Ectodermal cell (in vitro differentiated cells): ENCODE results near the gene TMPRSS13.
"Not testable (repeated sequence)": the region's sequence is repeated elsewhere in the genome, so short reads cannot be mapped to it uniquely, and the experiment has no call there.

ENCODE experiments used
- H3K27ac ChIP-seq: 2 replicates; pipeline ENCODE4 v1.7.0; 2013; ENCODE audit warnings: mild to moderate bottlenecking, low read depth, low read length; ENCODE audit not compliant: insufficient read depth, poor library complexity, severe bottlenecking
- H3K27me3 ChIP-seq: 2 replicates; pipeline ENCODE4 v1.7.0; 2013; ENCODE audit warnings: mild to moderate bottlenecking, low read length; ENCODE audit not compliant: insufficient read depth, control insufficient read depth, poor library complexity, severe bottlenecking
- H3K36me3 ChIP-seq: one replicate; pipeline ENCODE4 v1.7.0; 2013; ENCODE audit warnings: low read length; ENCODE audit not compliant: control insufficient read depth, insufficient read depth
- H3K4me1 ChIP-seq: one replicate; pipeline ENCODE4 v1.7.0; 2013; ENCODE audit warnings: low read length; ENCODE audit not compliant: control insufficient read depth, insufficient read depth
- H3K4me3 ChIP-seq: 2 replicates; pipeline ENCODE4 v1.7.0; 2013; ENCODE audit warnings: low read depth, low read length, control low read depth; ENCODE audit not compliant: insufficient read depth
- H3K9me3 ChIP-seq: 2 replicates; pipeline ENCODE4 v1.7.0; 2013; ENCODE audit warnings: mild to moderate bottlenecking, low read length, moderate library complexity; ENCODE audit not compliant: control insufficient read depth
- WGBS, 2 experiments: methylation state at CpG; one replicate each; pipeline ENCODE4 v1.1.7; 2013; ENCODE audit warnings: missing lambda C conversion rate in 2 of 2; 5-methylcytosine and 5-hydroxymethylcytosine counted together

The TMPRSS13 gene

DNA sequence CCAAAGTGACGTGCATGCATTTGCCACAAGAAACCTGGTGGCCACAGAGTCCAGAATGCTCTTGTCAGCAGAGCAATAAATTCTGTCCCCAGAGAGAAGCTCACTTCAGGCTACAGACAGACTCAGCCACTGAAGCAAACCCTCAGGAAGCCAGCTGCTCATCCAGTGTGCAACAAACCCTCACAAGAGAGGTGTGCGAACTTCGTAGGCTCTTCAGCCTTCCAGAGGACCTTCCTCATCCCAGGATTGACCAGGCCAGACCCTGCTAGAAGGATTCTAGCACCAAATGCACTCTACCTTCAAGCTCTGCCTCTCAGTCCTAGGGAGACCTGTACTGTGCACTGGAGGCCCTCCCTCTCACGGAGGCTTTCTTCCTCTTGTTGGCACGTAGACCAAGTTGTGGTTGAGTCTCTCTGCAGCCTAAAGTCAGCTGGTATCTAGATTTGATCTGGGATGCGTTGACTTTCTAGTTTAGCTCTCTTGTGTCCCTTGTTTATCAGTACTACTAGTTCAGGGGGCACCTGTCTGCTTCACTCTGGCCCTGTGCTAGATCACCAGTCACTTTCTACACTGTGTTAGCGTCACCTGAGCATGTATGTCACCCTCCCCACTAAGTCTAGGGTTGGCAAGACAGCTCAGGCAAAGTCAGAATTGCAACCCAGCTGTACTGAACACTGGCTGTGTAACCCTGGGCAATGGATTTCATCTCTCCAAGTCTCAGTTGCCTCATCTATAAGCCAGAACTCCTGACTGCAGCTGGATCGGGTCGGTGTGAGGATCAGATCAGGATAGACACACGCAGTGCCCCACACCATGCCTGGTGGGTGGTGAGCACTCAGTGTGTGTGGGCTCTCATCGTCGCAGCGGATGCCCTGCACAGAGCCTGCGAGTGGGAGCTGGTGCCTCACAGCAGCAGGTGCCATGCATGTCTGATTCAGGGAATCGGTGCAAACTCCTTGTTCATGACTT, 22.1 kb upstream of the TMPRSS13 start:
- H3K27me3 ChIP-seq = no peaks in the 10 kb centered on the region
- H3K9me3 ChIP-seq = no peaks in the 10 kb centered on the region
- no peaks in the 10 kb centered on the region for H3K4me1 ChIP-seq
- no peak overlapping the region for H3K4me3 ChIP-seq
- H3K27ac ChIP-seq = no peak overlapping the region
- H3K36me3 ChIP-seq = no peaks in the 10 kb centered on the region
- WGBS, 2 experiments = 93% methylated on average over 15 of the region's 15 CpGs

DNA sequence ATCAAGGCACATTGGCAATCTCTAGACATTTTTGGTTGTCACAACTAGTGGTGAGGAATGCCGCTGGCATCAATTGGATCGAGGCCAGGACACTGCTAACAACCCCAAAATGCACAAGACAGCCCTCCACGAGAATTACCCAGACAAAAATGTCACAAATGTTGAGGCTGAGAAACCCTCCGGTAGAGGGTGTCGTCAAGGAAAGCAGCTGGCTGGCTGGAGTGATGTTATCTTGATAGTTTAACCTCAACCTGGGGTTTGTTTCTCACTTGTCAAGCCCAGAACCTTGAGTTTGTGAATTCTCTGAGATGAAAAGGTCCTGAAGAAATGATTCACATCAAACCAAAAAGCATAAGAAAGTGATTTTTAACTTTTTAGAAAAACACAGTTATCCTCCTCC, 21.1 kb upstream of the TMPRSS13 start:
- WGBS, 2 experiments = 72 to 82% methylated on average over 5 of the region's 5 CpGs
- no peaks in the 10 kb centered on the region for H3K36me3 ChIP-seq
- H3K27ac ChIP-seq = no peak overlapping the region
- H3K4me3 ChIP-seq = no peak overlapping the region
- H3K4me1 ChIP-seq = no peaks in the 10 kb centered on the region
- no peaks in the 10 kb centered on the region for H3K9me3 ChIP-seq
- no peaks in the 10 kb centered on the region for H3K27me3 ChIP-seq

DNA sequence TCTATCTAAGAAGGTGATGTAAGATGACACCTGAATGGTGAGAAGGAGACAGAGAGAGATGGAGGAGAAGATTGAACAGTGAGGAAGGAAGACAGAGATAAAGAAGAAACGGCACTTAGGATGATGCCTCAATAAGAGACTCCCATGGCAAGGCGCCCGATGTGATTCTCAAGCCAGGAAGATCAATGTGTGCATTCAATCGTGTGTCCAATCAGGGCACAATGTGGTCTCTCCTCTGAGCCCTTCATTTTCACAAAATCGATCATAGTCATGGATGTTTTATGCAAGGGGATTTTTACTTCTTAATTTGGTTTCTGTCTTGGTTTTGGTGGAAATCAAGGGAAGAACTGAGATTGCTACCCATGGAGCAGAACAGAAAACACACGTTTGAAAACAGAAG, 19.9 kb upstream of the TMPRSS13 start:
- H3K4me3 ChIP-seq = no peak overlapping the region
- H3K27me3 ChIP-seq = no peaks in the 10 kb centered on the region
- 93% methylated on average over 6 of the region's 6 CpGs for WGBS, 2 experiments
- H3K9me3 ChIP-seq = no peaks in the 10 kb centered on the region
- H3K36me3 ChIP-seq = no peaks in the 10 kb centered on the region
- no peaks in the 10 kb centered on the region for H3K4me1 ChIP-seq
- no peak overlapping the region for H3K27ac ChIP-seq

DNA sequence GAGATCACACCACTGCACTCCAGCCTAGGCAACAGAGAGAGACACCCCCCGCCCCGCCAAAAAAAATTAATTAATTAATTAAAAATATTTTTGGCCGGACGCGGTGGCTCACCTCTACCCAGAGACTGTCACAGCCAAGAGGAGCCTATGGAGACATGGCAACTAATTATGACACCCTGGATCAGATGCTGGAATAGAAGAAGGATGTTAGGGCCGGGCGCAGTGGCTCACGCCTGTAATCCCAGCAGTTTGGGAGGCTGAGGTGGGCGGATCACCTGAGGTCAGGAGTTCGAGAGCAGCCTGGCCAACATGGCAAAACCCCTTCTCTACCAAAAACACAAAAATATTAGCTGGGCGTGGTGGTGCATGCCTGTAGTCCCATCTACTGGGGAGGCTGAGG, 19.3 kb upstream of the TMPRSS13 start:
- H3K4me3 ChIP-seq, H3K4me1 ChIP-seq, H3K9me3 ChIP-seq, H3K27me3 ChIP-seq, H3K27ac ChIP-seq, H3K36me3 ChIP-seq: not testable (repeated sequence)
- WGBS, 2 experiments = 91 to 97% methylated on average over 9 to 10 of the region's 11 CpGs

DNA sequence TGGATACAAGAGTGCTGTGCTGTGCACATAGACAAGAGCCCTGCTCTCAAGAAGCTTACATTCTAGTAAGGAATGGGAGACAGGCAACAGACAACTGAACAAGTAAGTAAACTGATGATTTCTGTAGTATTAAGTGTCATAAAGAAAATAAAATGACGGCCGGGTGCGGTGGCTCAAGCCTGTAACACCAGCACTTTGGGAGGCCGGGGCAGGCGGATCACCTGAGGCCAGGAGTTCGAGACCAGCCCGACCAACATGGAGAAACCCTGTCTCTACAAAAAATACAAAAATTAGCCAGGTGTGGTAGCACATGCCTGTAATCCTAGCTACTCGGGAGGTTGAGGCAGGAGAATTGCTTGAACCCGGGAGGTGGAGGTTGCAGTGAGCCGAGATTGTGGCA, 18.5 kb upstream of the TMPRSS13 start:
- H3K4me3 ChIP-seq = not testable (repeated sequence)

DNA sequence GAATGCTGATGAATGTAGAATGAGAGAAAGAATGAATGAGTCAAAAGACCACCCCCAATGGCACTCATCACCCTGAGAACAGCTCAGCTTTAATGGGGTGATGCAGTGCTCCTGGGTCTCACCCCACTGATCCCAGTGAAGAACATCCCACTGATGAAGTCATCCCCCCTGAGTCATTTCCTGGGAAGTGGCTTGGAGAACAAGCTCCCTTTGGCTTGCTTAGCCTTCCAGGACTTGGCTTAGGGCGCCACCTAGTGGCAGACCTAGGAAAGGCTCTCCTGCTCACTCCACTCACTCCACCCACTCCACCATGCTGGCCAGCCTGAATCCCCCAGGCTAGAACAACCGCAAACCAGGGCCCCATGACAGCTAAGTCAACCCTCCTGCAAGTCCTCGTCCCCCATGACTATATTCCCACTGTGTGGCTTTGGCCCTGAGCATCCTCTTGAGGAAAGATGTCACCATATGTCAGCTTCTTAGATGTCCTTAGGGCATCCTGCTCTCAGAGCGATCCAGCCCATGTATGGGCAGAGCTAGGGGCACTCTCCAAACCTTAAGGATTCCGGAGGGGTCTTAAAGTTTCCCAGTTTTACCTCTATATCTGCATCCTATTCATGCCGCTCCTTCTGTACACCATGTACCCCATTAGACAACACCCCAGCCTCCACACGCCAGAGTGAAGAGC, 17.8 kb upstream of the TMPRSS13 start:
- Histone ChIP-seq H3K27ac (no peak overlapping the region), H3K36me3 (no peaks in the 10 kb centered on the region), H3K4me3 (no peak overlapping the region), H3K9me3 (no peaks in the 10 kb centered on the region), H3K4me1 (no peaks in the 10 kb centered on the region), H3K27me3 (no peaks in the 10 kb centered on the region)
- 54 to 56% methylated on average over 7 of the region's 7 CpGs for WGBS, 2 experiments

More for the DNA sequence above, 18.5 kb upstream of the TMPRSS13 start:
- not testable (repeated sequence) for H3K4me1 ChIP-seq, H3K9me3 ChIP-seq, H3K27ac ChIP-seq, H3K36me3 ChIP-seq, H3K27me3 ChIP-seq
- WGBS, 2 experiments = 92 to 94% methylated on average over 9 to 10 of the region's 10 CpGs

DNA sequence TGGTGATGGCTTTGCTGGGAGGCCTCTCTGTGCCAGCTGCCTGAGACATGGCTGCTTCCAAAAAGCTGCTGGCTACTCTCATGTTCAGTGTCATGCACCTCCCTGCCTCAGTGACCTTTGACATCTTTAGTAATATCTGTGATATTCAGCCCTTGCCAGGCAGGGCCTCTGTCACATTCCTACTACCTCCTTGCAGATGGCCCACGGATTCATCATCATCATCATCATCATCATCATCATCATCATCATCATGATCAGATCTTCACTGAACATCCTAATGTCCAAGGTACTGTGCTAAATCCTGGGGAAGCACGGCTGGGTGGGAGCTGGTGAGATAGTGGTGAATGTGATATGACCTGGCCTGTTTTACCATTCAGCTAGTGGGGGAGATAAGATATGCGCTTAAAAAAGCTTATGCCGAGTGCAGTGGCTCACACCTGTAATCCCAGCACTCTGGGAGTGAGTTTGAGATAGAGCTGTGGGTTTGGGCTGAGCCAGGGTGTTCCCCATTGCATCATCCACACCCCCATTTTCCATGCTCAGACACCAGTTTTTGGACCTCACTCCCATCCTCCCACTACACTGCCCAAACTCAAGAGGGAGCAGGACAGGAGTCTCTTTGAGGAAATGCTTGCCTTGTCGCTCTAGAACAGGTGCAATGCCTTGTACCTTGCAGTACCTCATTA, 17.1 kb upstream of the TMPRSS13 start:
- H3K27me3 ChIP-seq = no peaks in the 10 kb centered on the region
- H3K27ac ChIP-seq = no peak overlapping the region
- no peaks in the 10 kb centered on the region for H3K4me1 ChIP-seq
- no peaks in the 10 kb centered on the region for H3K9me3 ChIP-seq
- no peaks in the 10 kb centered on the region for H3K36me3 ChIP-seq
- 85 to 87% methylated on average over 5 of the region's 5 CpGs for WGBS, 2 experiments
- H3K4me3 ChIP-seq = no peak overlapping the region

DNA sequence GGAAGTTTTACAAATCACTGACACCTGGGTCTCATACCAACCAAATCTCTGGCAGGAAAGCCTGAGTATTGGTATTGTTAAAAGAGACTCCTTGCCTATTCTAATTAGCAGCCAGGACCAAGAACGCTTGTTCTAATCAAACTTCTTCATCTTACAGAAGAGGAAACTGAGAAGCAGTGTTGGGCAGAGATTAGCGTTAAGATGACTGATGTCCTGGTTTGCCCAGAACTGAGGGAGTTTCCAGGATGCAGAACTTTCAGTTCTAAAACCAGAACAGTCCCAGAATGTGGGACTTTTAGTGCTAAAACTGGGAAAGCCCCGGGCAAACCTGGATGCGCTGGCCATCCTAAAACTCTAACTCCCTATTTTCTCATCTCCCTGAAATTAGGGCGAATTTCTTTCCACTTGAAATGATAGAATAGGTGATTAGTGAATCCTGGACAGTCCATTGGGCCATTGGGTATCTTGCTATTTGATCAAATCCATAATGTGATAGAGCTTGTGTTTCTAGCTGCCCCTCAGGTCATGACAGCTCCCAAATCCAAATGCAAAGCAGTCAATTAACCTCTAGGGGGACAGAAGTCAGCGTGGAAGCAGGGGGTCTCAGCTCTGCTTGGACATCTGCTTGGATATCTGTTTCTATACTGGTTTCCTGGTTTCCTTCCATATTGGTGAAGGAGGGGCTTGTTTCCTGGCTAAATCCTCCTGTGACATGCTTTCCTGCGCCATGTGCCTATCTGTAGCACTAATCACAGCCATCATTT, 16.0 kb upstream of the TMPRSS13 start:
- no peaks in the 10 kb centered on the region for H3K27me3 ChIP-seq
- no peak overlapping the region for H3K27ac ChIP-seq
- no peaks in the 10 kb centered on the region for H3K9me3 ChIP-seq
- 66 to 81% methylated on average over 6 to 7 of the region's 7 CpGs for WGBS, 2 experiments
- no peak overlapping the region for H3K4me3 ChIP-seq
- no peaks in the 10 kb centered on the region for H3K36me3 ChIP-seq
- no peaks in the 10 kb centered on the region for H3K4me1 ChIP-seq

DNA sequence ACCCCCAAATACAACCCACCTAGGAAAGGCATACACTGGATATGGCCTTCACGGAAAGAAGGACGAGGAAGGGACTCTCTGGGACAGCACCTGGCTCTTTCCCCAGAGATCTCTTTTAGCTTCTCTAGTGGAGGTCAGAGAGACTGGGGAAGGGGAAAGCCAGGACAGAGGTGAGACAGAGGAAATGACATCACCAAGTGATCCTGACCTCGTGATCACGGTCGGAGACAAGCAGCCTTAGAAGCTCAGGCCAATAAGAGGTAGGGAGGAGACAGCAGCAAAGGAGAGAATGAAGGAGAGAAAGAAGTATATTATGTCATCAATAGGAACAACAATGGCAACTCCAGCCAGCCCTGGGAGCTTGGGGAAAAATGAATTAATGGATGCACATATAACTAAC, 15.4 kb upstream of the TMPRSS13 start:
- no peaks in the 10 kb centered on the region for H3K27me3 ChIP-seq
- H3K36me3 ChIP-seq = no peaks in the 10 kb centered on the region
- H3K9me3 ChIP-seq = no peaks in the 10 kb centered on the region
- no peak overlapping the region for H3K4me3 ChIP-seq
- 93% methylated on average over 5 of the region's 5 CpGs for WGBS, 2 experiments
- H3K4me1 ChIP-seq = no peaks in the 10 kb centered on the region
- no peak overlapping the region for H3K27ac ChIP-seq
